DMS53 (cell line): ENCODE results near the gene ALG12.
A peak's percentile ranks its signal among the peaks of the same experiment; 100 is the strongest.

ENCODE experiments used
- DNase-seq: peaks from one replicate; lab custom pipeline; 2025; lab: John Stamatoyannopoulos, UW

The ALG12 gene

DNA sequence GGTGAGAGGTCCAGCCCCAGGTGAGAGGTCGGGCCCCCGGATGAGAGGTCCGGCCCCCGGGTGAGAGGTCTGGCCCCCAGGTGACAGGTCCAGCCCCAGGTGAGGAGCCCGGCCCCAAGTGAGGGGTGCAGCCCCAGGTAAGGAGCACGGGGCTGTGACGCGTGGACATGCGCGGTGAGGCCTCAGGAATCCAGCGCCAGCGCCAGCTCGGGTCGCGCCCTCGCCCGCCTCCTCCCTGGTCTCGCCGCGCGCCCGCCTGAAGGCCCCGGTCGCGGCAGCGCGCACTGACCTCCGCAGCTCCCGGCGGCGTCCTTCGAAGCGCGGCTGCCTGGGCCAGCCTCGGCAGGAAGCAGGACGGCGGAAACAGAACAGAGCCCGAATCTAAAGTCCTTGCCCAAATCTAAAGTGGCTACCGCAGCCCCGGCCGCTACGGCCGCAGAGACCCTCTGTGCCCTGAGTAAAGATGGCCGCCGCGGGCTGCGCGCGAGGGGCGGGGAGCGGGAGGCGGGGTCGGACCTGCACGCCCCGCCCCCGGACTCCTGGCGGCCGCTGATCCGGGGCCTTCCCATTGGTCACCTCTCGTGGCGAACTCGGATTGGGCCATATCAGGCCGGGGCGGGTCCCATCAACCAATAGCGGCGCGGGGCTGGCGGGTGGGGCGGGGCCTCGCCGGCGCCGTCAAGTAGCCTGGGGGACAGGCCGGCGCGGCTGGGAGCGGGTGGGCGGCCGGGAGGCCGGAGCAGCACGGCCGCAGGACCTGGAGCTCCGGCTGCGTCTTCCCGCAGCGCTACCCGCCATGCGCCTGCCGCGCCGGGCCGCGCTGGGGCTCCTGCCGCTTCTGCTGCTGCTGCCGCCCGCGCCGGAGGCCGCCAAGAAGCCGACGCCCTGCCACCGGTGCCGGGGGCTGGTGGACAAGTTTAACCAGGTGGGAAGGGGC, at the start of gene ALG12, which contains the start of gene CRELD2:
Gene ALG12 (minus strand): TSS at position 465 of the 937 bp plus-strand sequence. CDS start 4,673 bp downstream, outside the sequence.
Gene CRELD2 (plus strand): TSS at position 661 of the 937 bp plus-strand sequence. CDS start 136 bp downstream, at position 797.
- DNase-seq: peak; percentile 96

DNA sequence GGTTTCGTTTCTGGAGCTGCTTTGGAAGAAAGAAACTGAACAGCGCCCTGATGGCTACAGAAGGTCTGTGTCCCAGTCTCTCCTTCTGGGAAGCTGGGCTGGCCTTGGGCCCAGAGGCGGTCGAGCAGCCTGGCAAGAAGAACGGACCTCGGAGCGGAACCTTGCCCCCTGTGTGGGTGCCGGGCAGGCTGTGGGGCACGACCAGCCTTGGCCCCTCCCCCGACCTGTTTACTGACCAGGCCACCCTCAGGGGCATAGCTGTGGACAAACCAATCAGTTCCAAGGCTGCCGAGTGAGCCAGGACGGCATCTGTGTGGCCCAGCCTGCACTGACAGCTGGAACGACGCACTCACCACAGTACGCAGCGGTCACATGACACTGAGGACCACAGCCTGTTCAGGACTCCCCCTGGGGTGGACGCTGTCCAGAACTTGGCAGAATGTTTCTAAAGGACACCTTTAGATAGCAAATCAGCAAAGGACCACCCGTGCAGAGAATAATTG, 49.5 kb upstream of the ALG12 start:
- DNase-seq: no peak

DNA sequence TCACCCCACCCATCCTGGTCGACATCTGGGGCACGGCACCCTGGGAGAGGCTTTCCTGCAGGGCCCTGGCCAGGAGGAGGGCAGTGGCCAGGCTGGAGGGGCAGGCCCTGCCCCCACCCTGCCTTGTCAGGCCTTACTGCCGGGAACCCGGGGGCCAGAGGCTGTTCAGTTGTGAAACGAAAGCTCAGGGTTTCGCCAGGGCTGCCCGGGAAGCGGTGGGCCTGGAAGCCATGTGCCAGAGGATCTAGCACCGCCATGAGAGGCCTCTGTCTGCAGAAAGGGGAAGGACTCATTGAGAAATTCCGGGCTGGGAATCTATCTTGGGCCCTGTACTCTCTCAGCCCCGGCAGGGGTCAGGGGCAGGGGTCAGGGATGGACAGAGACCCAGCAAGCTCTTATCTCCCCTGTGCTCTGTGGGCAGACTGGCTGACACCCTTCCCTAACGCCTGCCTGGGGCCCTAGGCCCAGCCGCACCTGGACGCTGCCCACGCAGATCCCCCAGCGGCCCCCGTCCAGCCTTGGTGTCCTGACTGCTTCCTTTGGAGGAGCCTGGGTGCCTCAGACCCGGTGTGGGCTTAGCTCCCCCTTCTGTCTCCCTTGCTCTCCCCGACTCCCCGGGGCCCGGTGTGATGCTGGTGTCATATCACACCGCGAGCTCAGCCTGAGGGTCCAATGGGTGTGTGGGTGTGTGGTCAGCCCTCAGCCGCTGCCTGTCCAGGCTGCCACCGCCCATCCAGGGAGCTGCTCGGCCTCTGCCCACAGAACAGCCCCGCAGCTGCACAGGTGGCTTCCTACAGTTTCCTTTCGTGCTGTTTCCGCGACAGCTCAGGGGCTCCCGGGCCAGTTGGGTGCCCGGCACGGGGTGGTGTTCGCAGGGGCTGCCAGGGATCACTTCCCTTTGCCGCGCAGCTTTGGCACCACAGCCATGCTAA, 48.8 kb upstream of the ALG12 start:
- no peak for DNase-seq

DNA sequence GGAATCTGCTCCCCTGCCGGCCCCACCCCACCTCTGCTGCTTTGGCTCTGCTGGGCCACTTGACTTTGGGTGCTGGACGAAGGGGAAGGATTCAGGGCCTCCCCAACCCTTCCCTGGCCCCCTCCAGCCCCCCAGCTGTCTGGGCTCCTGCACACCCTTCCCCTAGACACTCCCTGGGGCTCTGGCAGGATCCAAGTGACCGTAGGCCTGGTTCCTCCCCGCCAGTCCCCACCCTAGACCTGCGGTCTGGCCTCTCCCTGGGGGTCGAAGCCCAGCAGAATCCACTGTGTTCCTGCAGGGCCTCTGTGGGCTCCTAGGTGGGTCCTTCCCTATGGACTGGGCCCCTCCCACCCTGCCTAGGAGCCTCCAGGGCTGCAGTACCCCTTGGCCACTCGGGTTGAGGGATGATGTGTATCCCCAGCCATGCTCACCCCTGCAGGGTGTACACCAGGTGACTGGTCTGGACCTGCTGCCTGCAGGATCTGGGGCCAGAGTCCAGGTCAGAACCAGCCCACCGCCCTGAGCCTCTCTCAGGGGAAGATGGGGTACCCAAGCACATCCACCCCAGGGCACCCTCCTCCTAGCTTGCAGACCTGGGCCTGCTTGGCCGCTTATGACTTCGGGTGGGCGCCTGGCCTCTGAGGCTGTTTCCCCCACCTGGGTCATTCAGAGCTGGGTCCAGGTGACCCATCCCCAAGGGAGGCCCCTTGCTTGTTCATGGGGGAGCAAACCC, 48.0 kb upstream of the ALG12 start:
- no peak for DNase-seq

DNA sequence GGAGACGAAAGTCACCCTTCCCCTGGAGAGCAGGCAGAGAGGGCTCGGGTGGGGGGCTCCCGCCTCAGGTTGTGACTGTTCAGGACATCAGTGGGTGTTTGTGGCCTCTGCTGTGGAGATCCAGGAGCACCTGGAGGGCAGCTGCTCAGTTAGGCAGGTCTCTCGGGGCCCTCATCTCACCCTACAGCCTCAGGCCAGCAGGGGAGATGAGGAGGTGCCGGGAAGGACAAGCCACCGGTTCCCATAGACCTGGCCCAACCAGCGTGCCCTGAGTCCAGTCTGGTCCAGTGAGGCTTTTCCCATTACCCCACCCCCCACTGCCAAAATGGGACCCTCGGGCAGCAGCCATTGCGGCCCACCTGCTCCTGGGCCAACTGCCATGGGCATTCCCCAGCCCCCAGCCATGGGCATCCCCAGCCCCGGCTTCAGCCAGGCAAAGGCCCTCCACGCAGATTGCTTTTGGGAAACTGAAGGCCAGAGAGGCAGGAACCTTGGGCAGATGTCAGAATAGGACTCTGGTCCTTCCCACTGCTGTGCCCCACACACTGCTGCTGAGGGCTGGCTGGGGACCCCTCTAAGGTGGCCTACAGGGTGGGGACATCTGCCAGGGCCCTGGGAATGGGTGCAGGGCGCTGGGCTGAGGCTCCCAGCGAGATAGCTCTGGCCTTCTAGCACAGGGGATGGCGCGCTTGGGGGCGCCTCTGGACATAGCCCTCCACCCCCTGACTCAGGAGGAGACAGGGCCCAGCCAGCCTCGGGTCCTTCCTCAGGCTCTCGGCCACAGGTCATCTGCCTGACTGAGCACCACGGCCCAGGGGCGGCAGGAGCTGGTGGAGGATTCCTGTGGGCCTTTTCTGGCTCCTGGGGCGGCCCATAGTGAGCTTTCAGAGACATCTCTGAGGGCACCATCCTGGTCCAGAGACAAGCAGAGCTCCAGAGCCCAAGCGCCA, 47.1 kb upstream of the ALG12 start:
- no peak for DNase-seq

DNA sequence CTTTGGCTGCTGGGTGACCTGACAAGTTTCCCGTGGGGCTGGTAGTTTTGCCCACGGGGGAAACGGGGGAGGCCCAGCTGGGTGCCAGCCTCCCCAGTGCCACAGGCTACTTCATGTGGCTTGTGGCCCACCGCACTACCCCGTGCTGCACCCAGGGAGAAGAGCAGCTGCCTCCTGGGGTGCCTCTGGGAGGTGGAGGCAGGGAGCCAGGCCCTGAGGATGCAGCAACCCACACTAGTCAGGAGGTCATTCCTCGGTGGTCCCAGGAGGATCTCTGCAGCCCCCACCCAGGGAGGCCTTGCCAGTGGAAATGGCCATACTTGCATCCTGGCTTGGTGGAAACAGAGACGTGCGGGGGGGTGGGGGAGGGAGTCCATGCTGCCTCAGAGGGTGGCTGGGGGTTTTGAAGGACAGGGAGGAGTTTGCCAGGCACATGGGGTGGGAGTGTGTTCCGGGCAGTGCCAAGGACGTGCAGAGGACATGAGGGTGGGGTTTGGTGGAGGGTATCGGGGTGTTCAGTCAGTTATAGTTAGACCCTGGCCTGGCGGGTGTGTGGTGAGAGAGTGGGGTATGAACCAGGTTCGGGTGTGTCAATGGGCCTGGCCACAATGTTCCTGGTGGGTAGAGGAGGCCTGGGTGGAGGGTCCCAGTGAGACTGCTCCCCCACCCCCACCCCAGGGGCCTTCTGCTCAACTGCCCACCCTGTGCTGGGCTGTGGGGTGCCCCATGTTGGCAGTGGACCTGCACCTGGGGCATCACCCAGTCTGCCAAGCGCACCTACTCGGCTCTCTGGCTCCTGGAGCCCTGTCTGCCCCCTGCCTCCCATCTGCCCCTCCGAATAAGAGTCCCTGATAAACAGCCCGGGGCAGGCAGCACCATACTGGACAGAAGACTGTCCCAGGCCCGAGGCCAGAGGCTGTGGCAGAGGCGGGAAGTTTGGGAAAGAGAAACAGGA, 46.2 kb upstream of the ALG12 start:
- no peak for DNase-seq

DNA sequence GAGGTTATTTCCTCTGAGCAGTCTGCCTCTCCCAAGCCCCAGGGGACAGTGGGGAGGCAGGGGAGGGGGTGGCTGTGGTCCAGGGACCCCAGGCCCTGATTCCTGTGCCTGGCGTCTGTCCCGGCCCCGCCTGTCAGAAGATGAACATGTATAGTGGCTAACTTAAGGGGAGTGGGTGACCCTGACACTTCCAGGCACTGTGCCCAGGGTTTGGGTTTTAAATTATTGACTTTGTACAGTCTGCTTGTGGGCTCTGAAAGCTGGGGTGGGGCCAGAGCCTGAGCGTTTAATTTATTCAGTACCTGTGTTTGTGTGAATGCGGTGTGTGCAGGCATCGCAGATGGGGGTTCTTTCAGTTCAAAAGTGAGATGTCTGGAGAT, 45.4 kb upstream of the ALG12 start:
- DNase-seq: no peak

DNA sequence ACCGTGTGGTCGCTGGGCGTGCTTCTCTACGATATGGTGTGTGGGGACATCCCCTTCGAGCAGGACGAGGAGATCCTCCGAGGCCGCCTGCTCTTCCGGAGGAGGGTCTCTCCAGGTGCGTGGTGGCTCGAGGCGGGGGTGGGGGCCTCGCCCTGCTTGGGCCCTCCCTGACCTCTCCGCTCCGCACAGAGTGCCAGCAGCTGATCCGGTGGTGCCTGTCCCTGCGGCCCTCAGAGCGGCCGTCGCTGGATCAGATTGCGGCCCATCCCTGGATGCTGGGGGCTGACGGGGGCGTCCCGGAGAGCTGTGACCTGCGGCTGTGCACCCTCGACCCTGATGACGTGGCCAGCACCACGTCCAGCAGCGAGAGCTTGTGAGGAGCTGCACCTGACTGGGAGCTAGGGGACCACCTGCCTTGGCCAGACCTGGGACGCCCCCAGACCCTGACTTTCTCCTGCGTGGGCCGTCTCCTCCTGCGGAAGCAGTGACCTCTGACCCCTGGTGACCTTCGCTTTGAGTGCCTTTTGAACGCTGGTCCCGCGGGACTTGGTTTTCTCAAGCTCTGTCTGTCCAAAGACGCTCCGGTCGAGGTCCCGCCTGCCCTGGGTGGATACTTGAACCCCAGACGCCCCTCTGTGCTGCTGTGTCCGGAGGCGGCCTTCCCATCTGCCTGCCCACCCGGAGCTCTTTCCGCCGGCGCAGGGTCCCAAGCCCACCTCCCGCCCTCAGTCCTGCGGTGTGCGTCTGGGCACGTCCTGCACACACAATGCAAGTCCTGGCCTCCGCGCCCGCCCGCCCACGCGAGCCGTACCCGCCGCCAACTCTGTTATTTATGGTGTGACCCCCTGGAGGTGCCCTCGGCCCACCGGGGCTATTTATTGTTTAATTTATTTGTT, 44.8 kb upstream of the ALG12 start:
- DNase-seq: no peak

DNA sequence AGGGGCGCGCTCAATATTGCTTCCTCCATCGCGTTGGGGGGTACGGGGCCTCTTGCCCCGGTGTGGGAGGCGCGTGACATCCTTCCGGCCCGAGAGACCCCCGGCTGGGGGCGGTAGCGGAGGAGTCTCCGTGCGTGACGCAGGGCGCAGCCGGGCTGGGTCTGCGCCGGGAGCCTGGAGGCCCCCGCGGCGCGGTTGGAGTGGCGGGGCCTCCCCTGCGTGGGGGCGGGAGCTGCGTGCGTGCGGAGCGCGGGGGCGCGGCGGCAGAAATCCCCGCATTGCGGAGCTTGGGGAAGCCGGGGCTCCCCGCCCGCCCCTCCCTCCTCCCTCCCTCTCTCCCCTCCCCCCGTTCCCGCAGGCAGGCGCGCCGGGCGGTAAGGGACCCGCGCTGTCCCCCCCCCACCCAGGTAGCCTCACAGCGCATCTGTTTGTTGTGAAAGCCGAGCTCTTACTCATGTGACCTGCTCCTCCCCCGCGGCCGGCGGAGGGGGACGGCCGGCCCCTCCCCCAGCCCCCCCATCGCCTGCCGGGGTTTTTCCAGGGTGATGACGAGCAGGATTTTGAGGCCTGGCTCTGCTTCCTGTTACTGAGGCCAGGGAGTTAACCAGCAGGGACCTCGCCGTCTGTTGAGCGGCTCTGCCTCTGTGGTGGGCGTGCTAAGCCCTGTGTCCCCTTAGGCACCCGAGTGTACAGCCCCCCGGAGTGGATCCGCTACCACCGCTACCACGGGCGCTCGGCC, 43.9 kb upstream of the ALG12 start:
- peak; percentile 95 for DNase-seq

DNA sequence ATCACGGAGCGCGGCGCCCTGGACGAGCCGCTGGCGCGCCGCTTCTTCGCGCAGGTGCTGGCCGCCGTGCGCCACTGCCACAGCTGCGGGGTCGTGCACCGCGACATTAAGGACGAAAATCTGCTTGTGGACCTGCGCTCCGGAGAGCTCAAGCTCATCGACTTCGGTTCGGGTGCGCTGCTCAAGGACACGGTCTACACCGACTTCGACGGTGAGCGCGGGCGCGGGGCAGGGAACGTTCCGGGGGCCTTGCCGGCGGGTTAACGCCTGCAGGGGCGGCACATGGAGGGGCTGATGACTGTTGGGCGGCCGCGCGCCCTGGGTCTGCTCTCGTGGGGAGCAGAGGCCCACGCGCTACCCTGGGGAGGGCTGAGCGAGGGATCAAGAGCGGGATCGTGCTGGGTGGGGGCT, 43.4 kb upstream of the ALG12 start:
- no peak for DNase-seq

DNA sequence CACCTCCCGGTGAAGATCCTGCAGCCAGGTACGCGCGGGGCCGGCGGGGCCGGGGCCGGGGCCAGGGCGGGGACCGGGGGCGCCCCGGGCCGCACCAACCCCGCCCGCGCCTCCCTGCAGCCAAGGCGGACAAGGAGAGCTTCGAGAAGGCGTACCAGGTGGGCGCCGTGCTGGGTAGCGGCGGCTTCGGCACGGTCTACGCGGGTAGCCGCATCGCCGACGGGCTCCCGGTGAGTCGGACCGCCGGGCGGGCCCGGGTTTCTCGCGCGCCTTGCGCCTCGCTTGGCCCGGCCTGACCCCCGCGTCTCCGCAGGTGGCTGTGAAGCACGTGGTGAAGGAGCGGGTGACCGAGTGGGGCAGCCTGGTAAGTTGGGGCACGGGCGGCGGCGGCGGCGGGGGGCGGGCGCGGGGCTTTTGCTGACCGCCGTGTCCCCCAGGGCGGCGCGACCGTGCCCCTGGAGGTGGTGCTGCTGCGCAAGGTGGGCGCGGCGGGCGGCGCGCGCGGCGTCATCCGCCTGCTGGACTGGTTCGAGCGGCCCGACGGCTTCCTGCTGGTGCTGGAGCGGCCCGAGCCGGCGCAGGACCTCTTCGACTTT, 42.9 kb upstream of the ALG12 start:
- DNase-seq: peak; percentile 70

DNA sequence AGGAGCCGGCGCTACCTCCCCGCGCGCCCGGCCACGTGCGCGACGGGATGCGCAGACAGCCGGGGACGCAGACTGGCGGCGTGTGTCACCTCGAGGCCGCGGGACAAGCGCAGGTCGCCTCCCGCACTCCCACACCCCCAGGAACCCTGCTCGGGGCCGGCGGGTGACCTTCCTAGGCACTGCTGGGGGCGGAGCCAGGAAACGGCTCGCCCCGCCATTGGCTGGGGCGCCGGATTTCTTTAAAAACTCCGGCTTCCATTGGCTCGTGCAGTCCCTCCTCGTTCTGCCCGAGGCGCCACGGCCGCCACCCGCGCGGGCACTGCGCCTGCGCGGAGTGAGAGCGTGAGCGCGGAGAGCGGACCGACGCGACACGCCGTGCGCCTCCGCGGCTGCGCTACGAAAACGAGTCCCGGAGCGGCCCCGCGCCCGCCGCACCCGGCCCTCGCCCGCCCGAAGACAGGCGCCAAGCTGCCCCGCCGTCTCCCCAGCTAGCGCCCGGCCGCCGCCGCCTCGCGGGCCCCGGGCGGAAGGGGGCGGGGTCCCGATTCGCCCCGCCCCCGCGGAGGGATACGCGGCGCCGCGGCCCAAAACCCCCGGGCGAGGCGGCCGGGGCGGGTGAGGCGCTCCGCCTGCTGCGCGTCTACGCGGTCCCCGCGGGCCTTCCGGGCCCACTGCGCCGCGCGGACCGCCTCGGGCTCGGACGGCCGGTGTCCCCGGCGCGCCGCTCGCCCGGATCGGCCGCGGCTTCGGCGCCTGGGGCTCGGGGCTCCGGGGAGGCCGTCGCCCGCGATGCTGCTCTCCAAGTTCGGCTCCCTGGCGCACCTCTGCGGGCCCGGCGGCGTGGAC, 42.1 kb upstream of the ALG12 start, which contains the start of gene PIM3:
Gene PIM3 (plus strand): TSS at position 614 of the 846 bp plus-strand sequence. CDS start 176 bp downstream, at position 790.
- DNase-seq: peak; percentile 97

DNA sequence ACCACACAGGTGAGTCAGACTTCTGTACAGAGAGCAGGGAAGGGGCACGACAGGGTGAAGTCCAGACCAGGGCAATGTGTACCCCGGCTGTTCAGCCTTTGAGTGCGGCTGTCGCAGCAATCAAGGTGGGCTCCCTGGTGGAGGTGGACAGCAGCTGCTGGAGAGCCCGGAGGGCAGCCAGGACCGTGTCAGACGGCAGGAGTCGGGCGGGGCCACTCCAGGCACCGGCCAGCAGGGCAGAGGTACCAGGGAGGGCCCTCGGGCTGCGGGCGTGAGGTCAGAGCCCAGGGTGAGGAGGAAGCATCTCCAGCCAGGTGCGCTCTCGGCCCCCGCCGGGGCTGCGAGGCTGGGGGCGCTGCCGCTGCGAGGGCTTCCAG, 41.5 kb upstream of the ALG12 start:
- peak; percentile 87 for DNase-seq

DNA sequence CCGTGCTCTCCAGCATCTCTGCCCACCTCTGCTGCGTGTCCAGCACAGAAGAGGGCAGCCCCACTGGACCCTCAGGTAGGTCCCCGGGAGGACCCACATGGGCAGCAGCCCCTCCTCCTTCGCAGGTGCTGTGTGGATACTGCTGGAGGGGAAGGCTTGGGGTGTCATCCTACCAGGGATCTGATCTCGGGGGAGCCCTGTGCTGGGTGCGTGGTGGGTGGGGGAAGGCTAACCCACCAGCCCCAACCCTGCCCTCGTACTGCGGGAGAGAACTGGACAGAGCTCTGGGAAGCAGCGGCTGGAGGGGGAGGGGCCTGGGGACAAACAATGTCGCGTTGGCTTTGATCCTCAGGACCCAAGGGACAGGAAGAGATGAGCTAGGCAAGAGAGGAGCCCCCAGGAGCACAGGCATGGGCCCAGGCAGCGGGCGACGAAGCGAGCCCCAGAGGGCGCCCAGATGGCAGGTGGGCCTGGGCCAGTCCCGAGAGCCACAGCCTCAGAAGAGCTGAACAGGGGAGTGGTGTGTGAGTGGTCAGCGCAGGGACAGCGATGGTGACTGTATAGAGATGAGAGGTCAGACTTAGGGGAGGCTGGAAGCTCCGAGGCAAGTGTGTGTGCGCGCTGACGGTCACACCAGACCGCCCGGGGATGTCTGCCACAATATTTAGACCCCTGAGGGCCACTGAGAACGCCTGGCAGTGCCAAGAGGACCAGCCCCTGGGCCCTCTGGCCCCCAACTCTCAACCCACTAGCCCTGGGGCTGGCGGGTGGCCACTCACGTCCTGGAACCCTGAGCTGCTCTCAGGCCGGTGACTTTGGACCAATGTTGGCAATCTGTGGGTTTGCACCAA, 40.9 kb upstream of the ALG12 start:
- DNase-seq: peak; percentile 70

DNA sequence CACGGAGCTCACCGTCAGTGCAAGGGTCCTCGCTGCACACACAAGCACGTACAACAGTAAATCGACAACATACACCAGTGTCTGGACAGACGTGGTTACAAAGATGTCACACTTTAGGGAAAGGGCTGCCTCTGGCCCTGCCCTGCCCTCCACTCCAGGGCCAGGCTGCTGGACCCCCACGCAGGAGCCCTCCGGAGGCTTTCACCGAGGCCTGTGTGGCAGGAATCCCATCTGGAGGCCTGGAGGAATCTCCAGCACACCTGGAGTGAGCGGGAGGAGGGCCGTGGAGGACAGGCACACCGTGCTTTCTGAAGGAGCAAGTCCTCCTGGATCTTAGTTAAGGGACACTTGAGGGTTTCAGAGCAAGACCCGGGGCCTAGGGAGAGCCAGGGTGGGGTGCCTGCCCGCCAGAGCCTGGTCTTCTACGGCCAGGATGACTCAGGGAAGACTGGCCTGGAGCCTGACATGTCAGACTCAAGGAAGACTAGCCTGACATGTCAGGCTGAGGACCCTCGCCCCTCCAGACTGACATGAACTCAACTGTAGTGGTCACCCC, 40.2 kb upstream of the ALG12 start:
- no peak for DNase-seq
